GM21367 (cell line): Measurements from ENCODE around the gene GAP43.

ENCODE experiments used
- ATAC-seq: cut with Tn5 transposase; IDR thresholded peaks from one replicate; pipeline ENCODE4 v1.9.1; 2021; ENCODE audit not compliant: unreplicated experiment

GAP43 gene

GRCh38 chr3:115623044-115623868 lies at the start of gene GAP43:
TSS of gene GAP43 (plus strand) at chr3:115623510. CDS start at chr3:115623690, 180 bp downstream.
- no peak for ATAC-seq

- no peak for ATAC-seq
Measured at GRCh38 chr3:115576325-115576875, 46.9 kb upstream of the GAP43 start.

GRCh38 chr3:115577000-115577399 lies 46.3 kb upstream of the GAP43 start:
- ATAC-seq, result no peak

GRCh38 chr3:115578331-115578730 lies 45.0 kb upstream of the GAP43 start:
- ATAC-seq, result no peak

GRCh38 chr3:115580566-115580965 lies 42.7 kb upstream of the GAP43 start:
- no peak for ATAC-seq

GRCh38 chr3:115581362-115582135 lies 41.8 kb upstream of the GAP43 start:
- ATAC-seq, result no peak

GRCh38 chr3:115588201-115589115 lies 34.9 kb upstream of the GAP43 start:
- ATAC-seq, result no peak

GRCh38 chr3:115590873-115591272 lies 32.4 kb upstream of the GAP43 start:
- no peak for ATAC-seq

GRCh38 chr3:115595611-115596275 lies 27.6 kb upstream of the GAP43 start:
- ATAC-seq, result no peak

- ATAC-seq, result no peak
Measured at GRCh38 chr3:115598216-115598615, 25.1 kb upstream of the GAP43 start.

GRCh38 chr3:115602194-115602593 lies 21.1 kb upstream of the GAP43 start:
- no peak for ATAC-seq

- no peak for ATAC-seq
Measured at GRCh38 chr3:115611630-115612029, 11.7 kb upstream of the GAP43 start.

GRCh38 chr3:115615001-115615814 lies 8.1 kb upstream of the GAP43 start:
- no peak for ATAC-seq

- no peak for ATAC-seq
Measured at GRCh38 chr3:115616461-115616860, 6.8 kb upstream of the GAP43 start.

- ATAC-seq, result no peak
Measured at GRCh38 chr3:115617591-115617990, 5.7 kb upstream of the GAP43 start.

GRCh38 chr3:115624029-115624741 lies 875 bp downstream of the GAP43 start:
- no peak for ATAC-seq

GRCh38 chr3:115624901-115625300 lies 1.6 kb downstream of the GAP43 start:
- no peak for ATAC-seq

GRCh38 chr3:115626006-115626409 lies 2.7 kb downstream of the GAP43 start:
- ATAC-seq, result no peak

GRCh38 chr3:115626721-115627120 lies 3.4 kb downstream of the GAP43 start:
- ATAC-seq, result no peak
